GM19468 (cell line): ENCODE data around the gene CADM2.

Experiments used
- ATAC-seq: cut with Tn5 transposase; IDR thresholded peaks from one replicate; pipeline ENCODE4 v1.9.1; 2021; ENCODE audit warnings: mild to moderate bottlenecking, moderate library complexity, moderate number of reproducible peaks; ENCODE audit not compliant: unreplicated experiment; ENCODE audit errors: extremely low read depth

Gene CADM2

GRCh38 chr3:85725809-85726208 is 767.0 kb downstream of the CADM2 start:
- no peak for ATAC-seq

GRCh38 chr3:85726241-85726640 is 767.5 kb downstream of the CADM2 start:
- ATAC-seq = no peak

- no peak for ATAC-seq
These were observed 779.1 kb downstream of the CADM2 start for GRCh38 chr3:85737846-85738245.

GRCh38 chr3:85740561-85740960 is 781.8 kb downstream of the CADM2 start:
- no peak for ATAC-seq

- no peak for ATAC-seq
These were observed 799.7 kb downstream of the CADM2 start for GRCh38 chr3:85758442-85758841.

GRCh38 chr3:85760342-85760741 is 801.6 kb downstream of the CADM2 start:
- no peak for ATAC-seq

GRCh38 chr3:85780806-85781205 is 822.0 kb downstream of the CADM2 start:
- no peak for ATAC-seq

- no peak for ATAC-seq
These were observed 823.0 kb downstream of the CADM2 start for GRCh38 chr3:85781806-85782205.

- no peak for ATAC-seq
These were observed 824.5 kb downstream of the CADM2 start for GRCh38 chr3:85783291-85783690.

GRCh38 chr3:85785766-85786165 is 827.0 kb downstream of the CADM2 start:
- no peak for ATAC-seq

GRCh38 chr3:85790445-85791030 is 831.7 kb downstream of the CADM2 start:
- ATAC-seq = no peak

- ATAC-seq = no peak
These were observed 837.4 kb downstream of the CADM2 start for GRCh38 chr3:85796140-85796539.

- no peak for ATAC-seq
These were observed 841.9 kb downstream of the CADM2 start for GRCh38 chr3:85800676-85801075.

- ATAC-seq = no peak
These were observed 843.2 kb downstream of the CADM2 start for GRCh38 chr3:85801955-85802354.

GRCh38 chr3:85808755-85809154 is 850.0 kb downstream of the CADM2 start:
- ATAC-seq = no peak

- ATAC-seq = no peak
These were observed 862.5 kb downstream of the CADM2 start for GRCh38 chr3:85821130-85821756.

GRCh38 chr3:85835857-85836440 is 877.2 kb downstream of the CADM2 start:
- ATAC-seq = no peak

- no peak for ATAC-seq
These were observed 878.6 kb downstream of the CADM2 start for GRCh38 chr3:85837402-85837801.

- ATAC-seq = no peak
These were observed 880.1 kb downstream of the CADM2 start for GRCh38 chr3:85838921-85839320.

- no peak for ATAC-seq
These were observed 883.3 kb downstream of the CADM2 start for GRCh38 chr3:85842081-85842480.

GRCh38 chr3:85846940-85847339 is 888.2 kb downstream of the CADM2 start:
- no peak for ATAC-seq

- no peak for ATAC-seq
These were observed 892.3 kb downstream of the CADM2 start for GRCh38 chr3:85851071-85851470.
